ENCODE data around the gene KCNG3.

- TF ChIP-seq EZH2 (IDR thresholded peaks at IDR 0.05; ENCODE audit: insufficient read depth, poor library complexity, severe bottlenecking) (no peak), EZH2phosphoT487 (IDR thresholded peaks at IDR 0.05; ENCODE audit: insufficient read depth, low read depth) (no peak)
These were observed 30.2 kb downstream of the KCNG3 start for GRCh38 chr2:42463570-42463969.

Measured in GM23248 (cell line).